NAMALWA (cell line): ENCODE measurements around the gene RINL.
A peak's percentile ranks its signal among the peaks of the same experiment; 100 is the strongest.
"Not testable (repeated sequence)": the region's sequence is repeated elsewhere in the genome, so short reads cannot be mapped to it uniquely, and the experiment has no call there.

ENCODE experiments used
- DNase-seq: peaks from one replicate; pipeline ENCODE4 v3.0.0-alpha.2; 2015; ENCODE audit warnings: low spot score

The RINL gene

DNA sequence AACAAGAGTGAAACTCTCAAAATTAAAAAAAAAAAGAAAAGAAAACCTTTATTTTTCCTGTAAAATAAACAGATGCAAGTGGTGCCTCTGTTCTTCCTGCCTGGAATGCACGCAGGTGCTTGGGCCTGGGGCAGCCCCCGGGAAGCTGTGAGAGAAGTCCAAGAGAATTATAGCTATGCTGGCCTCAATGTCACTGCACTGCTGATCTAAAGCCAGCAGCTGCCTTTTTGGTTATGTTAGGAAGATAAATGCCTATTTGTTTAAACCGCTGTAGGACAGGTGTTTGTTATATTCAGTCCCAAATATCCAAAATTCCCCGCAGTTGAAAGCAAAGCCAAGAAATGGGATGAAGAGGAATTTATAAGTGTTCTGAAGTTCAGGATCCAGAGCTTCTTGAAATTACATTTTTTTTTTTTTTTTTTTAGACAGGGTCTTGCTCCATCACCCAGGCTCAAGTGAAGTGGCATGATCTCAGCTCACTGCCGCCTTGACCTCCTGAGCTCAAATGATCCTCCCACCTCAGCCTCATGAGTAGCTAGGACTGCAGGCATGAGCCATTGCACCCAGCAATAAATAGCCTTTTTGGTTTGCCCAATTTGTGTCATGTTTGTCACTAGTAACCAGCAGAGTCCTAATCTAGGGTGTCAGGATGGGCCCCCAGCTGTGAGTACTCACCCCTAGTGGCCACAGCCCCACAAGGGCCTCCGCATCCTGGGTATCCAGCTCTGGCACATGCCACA is 2.2 kb downstream of the RINL start:
- DNase-seq = no peak

DNA sequence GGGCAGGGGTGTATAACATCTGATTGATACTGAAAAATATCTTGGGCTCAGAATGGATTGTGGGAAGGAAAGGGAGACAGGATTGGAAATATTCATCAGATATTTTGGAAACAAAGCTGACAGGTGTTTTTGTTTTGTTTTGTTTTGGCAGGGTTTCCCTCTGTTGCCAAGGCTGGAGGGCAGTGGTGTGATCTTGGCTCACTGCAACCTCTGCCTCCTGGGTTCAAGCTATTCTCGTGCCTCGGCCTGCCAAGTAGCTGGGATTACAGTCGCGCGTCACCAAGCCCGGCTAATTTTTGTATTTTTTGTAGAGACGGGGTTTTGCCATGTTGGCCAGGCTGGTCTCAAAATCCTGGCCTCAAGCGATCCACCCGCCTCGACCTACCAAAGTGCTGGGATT is 4.7 kb downstream of the RINL start:
- not testable (repeated sequence) for DNase-seq

DNA sequence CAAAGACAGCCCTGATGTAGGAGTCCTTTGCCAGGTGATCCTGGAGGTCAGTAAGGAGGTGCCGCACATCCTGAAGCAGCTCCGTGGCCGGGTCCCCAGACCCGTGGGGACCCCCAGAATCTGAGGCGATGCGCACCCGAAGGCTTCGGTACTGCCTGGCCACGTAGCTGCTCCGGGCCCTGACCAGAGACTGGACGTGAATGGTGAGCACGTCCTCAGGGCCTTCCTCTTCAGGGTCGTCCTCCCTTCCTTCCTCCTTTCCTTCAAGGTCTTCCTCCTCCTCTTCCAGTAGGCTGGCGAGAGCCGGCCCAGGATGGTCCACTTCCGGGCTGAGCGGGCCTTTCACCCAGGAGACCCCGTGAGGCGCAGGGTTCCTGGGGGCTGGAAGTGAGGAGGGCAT is 7.5 kb downstream of the RINL start:
- no peak for DNase-seq

DNA sequence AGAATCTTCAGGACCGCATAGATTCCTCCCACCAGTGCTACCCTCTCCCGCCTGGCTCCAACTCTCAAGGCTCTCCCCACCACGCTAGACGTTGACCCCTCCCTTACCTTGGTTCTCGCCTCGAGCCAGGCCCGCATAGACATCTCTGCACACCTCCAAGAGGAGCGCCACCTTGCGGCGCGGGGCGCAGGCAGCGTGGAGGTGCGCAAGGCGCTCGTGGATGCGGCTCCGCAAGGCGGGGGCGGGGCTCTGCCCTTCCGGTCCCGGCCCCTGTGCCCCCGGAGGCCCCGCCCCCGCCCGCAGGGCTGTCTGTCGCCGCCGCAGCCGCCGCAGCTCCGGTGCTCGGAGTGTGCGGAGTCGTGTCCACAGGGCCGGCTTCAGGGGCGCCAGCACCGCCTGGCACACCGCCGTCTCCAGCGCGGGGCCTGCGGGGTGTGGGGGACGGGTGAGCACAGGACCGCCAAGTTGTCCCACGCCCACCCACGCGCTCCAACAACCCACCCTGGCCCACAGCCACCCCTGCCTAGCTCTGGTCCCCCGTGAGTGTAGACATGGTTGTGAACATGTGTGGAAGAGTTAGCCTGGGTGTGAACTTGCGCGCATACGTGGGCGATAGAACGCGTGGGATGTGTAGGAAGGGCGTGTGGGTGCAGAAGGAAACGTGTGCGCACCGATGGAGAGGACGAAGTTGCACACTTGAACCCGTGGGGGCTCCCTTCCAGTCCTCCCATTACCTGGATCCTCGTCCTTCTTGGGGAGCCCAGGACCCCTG is 8.1 kb downstream of the RINL start:
- DNase-seq = peak; percentile 96

DNA sequence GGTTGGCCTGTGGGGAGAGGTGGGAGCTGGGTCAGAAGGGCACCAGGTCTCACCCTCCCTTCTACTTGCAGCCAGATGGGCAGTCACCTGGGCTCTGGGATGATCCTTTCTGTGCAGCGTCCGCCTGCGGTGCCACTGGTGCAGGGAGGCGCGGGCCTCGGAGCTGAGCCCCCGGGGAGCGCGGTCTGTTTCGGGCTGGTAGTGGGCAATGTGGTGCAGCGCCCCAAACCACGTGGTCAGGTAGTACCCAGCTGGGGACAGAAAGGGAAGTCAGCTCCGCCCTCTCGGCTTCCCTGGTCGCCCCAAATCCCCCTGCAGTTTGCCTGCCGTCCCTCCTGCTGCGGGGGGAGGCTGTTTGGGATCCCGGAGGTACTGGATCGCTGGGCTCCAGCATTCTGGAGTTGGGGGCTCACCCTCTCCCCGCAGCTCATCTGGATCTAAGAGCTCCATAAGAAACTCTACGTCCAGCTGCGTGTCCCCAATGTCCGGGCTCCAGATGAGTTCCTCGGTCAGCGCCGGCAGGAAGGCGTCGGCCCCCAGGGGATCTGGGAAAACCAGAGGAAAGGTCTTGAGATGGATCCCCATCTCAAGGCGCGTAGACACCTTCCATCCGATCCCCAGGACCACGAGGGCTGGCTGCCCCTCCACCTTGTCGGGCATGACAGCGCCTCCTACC is 8.8 kb downstream of the RINL start:
- peak; percentile 71 for DNase-seq

DNA sequence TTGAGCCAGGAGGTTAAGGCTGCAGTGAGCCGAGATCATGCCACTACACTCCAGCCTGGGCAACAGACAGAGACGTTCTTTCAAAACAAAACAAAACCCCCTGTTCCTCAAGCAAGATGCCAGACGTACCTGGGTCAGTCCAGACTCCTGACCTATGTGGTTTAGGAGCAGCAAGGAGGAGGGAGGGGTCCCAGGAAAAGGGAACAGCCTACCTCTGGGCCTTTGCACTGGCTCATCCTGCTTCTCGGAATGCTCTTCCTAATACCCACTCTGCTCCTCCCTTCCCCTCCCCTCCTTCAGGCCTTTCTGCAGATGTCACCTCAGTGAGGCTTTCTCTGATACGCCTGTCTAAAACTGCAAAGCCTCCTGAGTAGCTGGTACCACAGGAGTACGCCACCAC is 9.5 kb downstream of the RINL start:
- no peak for DNase-seq

DNA sequence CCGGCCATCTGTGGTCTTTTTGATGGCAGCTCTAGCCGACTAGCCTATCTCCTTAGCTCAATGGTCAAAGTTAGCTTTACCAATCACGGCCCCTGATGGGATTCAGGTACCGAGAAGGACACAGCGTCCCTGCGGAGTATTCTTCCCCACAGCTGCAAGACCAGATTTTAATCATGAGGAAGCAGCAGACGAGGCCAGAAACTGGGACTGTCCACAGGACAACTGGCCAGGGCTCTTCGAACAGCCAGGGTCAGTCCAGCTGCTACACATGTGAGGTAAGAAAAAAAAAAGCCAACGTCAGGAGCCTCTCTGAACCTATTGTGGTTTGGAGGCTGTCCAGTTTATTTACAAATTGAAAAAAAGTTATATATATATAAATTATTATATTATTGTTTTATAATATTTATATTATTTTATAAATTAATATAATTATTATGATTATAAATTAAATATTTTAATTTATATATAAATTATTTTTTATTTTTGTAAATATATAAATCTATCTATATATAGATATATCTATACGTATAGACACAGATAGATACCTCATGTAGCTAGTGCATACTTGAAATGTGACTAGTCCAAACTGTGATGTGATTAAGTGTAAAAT is 10.8 kb downstream of the RINL start:
- DNase-seq = no peak

DNA sequence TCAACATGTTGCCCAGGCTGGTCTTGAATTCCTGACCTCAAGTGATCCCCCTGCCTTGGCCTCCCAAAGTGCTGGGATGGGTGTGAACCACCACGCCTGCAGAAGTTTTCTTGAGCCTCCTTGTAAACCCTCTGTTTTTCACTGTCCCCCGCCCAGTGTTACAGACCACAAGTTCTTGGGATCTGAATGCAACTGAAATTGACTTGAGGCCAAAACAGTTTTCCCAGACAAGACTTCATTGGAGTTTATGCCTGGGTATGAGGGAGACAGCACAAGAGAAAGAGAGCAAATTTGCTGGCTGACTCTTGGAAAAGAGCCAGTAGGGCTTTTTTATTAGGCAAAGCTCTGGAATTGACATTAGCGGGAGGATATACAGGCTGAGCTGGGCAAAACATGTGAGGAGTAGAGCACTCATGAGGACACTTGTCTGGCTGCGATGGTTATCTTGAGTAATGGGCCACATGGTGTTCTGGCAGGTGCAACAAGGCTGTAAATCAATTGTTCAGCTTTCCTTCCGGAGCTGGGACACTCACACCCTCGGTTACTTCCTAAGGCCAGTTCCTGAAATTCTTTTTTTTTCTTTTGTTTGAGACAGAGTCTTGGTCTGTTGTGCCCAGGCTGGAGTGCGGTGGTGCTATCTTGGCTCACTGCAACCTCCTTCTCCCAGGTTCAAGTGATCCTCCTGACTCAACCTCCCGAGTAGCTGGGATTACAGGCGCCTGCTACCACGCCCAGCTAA is 15.6 kb downstream of the RINL start:
- DNase-seq = no peak

DNA sequence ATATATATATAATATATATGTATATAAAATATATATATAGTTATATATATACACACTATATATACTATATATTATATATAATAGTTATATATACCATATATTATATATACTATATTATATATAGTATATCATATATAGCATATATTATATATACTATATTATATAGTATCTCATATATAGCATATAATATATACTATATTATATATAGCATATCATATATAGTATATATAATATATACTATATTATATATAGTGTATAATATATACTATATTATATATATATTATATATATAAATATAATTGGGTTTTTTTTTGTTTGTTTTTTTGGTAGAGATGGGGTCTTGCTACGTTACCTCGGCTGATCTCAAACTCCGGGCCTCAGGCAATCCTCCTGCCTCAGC is 16.7 kb downstream of the RINL start:
- DNase-seq = no peak

DNA sequence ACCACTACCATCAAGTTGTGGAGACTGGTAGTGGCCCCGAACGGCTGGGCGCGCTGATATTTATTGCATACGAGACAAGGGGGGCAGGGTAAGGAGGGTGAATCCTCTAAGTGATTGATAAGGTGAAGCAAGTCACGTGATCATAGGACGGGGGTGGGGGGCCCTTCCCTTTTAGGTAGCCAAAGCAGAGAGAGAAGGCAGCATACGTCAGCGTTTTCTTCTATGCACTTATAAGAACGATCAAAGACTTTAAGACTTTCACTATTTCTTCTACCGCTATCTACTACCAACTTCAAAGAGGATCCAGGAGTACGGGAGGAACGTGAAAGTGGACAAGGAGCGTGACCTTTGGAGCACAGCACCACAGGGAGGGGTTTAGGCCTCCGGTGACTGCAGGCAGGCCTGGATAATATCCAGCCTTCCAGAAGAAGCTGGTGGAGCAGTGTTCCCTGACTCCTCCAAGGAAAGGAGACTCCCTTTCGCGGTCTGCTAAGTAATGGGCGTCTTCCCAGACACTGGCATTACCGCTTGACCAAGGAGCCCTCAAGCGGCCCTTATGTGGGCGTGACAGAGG is 18.4 kb downstream of the RINL start:
- DNase-seq = not testable (repeated sequence)

DNA sequence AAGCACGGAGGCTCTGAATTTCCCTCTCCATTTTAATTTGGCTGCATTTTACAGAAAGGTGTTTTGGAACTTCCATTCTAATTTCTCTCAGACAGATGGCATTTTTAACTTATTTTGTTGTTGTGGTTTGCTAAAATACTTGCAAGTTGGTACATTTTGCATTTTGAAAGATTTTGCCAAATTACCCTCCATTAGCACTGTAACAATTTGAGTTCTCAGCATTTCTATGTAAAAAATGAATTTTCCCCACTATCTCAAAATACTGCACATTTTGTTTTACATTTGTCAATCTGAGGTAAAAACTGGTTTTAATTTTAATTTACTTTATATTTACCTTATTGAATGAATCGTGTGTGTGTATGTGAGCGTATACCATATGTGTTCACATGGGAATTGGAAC is 21.3 kb downstream of the RINL start:
- no peak for DNase-seq

DNA sequence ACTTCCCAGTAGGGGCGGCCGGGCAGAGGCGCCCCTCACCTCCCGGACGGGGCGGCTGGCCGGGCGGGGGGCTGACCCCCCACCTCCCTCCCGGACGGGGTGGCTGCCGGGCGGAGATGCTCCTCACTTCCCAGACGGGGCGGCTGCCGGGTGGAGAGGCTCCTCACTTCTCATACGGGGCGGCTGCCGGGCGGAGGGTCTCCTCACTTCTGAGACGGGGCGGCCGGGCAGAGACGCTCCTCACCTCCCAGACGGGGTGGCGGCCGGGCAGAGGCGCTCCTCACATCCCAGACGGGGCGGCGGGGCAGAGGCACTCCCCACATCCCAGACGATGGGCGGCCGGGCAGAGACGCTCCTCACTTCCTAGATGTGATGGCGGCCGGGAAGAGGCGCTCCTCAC is 22.3 kb downstream of the RINL start:
- not testable (repeated sequence) for DNase-seq

DNA sequence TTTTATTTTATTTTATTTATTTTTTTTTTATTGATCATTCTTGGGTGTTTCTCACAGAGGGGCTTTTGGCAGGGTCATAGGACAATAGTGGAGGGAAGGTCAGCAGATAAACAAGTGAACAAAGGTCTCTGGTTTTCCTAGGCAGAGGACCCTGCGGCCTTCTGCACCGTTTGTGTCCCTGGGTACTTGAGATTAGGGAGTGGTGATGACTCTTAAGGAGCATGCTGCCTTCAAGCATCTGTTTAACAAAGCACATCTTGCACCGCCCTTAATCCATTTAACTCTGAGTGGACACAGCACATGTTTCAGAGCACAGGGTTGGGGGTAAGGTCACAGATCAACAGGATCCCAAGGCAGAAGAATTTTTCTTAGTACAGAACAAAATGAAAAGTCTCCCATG is 23.1 kb downstream of the RINL start:
- not testable (repeated sequence) for DNase-seq

DNA sequence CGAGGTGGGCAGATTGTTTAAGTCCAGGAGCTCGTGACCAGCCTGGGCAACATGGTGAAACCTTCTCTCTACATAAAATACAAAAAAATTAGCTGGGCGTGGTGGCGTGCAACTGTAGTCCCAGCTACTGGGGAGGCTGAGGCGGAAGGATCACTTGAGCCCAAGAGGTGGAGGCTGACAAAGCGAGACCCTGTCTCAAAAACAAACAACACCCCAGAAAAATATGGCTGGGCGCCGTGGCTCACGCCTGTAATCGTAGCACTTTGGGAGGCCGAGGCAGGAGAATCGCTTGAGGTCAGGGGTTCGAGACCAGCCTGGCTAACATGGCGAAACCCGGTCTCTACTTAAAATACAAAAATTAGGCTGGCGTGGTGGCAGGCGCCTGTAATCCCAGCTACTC is 24.9 kb downstream of the RINL start:
- DNase-seq = no peak

DNA sequence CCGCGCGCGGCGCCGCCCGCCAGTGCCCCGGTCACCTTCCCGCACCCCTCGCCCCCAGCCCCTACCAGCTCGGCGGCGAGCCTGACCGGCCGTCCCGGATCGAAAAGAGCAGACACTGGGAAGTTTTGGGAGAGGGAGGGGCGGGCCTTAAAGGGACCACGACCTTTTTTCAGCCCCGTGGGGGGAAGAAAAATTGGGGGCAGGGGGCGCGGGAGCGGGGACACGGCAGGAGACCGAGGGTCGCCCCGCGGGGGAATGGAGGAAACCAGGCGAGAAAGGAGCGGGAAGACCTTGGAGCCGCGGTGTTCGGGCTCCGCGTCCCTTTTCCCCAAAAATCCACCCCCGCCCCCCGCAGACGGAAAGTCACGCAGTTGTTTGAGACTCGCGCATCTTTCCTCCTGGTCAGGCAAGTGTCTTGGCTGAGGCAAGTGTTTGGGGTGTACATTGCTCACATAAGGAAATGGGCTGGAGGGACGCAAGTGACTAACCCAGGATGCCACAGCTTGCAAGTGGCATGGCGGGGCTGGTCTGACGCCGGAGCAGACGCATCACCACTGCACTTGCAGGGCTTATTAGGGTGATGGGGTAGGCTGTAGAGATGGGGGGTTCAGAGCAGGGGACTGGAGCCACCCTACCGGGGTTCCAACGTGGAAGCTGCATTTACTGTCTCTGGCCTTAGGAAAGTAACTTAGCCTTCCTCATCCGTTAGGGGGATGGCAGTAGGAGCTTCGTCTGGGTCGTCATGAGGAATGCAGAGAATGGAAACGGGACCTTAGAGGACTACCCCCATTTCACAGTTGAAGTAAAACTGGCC is 25.6 kb downstream of the RINL start:
- DNase-seq = peak; percentile 75

DNA sequence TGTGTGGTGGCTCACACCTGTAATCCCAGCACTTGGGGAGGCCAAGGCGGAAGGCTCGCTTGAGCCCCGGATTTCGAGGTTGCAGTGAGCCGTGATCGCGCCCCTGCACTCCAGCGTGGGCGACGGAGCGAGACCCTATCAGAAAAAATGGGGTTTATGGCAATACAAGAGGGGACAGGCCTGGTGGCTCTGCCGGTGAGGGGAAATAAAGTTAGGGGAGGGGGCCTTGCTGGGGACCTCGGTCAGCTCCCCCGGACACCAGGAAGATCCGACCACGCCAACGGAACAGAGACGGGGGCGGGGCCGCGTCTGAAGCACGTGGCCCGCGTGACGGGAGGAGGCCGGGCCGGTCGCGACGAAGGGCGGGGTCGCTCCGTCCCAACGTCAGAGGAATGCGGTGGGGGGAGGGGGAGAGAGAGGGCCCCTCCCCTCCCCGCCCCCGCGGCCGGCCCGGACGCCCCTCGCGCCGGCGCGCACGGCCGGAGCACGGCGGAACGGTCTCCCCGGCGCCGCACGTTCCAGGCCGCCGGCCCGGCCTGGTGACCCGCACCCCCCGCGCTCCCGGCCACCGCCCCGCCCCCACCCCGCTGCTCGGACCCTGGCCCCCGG is 26.3 kb downstream of the RINL start:
- DNase-seq = peak; percentile 92

DNA sequence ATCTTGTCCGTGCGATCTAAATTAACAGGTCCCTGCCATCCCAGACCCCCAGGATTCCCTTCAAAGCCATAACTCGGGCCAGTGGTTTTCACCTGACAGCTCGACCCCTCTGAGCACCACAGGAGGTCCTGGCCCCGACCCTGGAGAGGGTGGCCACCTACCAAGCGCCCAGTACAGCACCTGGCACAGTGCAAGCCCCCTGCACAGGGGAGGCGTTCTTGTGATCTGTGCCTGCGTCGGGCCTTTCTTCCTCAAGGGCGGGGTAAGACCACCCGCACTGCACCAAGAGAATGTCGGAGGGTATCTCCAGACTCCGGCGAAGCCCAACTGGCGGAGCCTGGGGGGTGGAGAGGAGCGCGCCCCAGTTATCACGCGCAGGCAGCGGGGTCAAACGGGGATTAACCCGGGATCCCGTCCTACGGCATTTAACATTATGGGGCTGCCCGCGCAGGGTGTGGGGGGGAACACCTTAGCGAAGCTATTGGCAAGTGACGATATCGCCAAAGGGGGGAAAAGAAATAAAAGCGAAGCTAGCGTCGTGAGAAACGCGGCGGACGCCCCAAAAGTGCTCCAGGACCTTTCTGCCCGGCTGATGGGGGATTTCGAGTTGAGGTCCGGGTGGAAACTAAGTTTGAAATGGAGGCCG is 27.0 kb downstream of the RINL start:
- DNase-seq = no peak

DNA sequence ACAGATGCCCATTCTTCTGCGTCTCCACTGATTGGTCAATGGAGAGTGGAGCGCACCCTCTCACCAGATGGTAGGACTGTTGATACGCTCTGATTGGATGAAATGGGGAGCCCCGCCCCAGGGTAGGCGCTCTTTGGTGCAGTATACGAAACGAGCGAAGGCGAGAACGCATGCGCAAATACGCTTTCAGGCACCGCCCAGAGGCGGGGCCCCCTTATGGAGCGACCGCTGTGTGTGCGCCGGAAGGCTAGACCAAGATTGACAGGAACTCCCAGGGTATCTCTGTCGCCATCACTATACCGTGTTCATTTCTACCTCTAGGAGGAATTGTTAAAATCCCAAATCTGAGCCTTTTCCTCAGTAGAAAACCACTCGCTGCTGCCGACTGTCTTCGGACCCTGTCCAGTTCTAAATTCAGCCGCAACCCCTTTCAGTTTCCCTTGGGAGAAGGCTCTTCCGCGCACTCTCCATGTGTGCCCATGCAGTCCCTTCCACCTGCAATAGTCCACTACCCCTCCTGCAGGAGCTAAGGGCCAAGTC is 27.6 kb downstream of the RINL start:
- DNase-seq = peak; percentile 100

DNA sequence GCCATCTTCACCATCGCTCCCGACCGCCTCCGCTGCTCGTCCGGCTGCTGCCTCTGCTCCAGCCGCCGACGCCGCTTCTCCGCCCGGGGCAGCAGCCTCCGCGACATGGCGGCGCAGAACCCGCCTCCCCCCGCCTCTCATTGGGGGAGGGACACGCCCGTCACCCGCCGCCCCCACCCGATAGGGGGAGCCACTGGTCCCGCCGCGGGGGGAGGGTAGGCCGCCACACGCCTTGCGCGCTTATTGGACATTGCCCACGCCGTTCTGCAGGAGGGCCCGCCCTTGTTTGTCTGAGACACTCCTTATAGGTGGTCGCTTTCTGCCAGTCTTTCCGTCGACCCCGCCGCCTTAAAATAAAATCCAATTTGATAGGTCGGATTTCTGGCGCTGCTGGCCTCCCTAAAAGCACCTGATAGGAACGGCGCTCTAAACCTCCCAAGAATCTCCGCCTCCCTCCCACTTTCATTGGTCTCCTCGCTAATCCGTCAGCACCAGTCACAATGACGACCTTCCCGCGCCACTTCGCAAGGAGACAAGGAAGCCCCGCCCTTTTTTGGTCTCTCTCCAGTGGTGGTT is 28.1 kb downstream of the RINL start, which contains the start of gene HNRNPL:
Gene HNRNPL, minus strand, starts transcription at position 127 of the 576 bp plus-strand sequence. Its CDS starts 20 bp downstream, at position 107.
- DNase-seq = no peak
